Heart left ventricle (tissue), 13 donors: ENCODE measurements around the gene MBP.

Experiments
- CTCF ChIP-seq, 12 donors: fragments of 200-600 bp; sonication (generic) in 4 of 12; IDR thresholded peaks; one replicate each; pipeline versions ENCODE4 v1.5.0 to v1.8.0; 2018 to 2022; ENCODE audit warnings: antibody characterized with exemption in 12 of 12, mild to moderate bottlenecking in 5 of 12
- POLR2A ChIP-seq, 2 donors: fragments of 450-650 bp; IDR thresholded peaks; one replicate each; pipeline ENCODE4 v1.6.1; 2017; ENCODE audit warnings: antibody characterized with exemption in 2 of 2, mild to moderate bottlenecking in 2 of 2, moderate library complexity in 2 of 2
- donor health status: ischemic (EF 13 %, LVEDD 7.1; RV severe dilation, severe dysfunction).
- donor health status: DM: no; HTN: yes; CAD: no.
- donor health status: DM: no; HTN: no; CAD: no.
- donor health status: ischemic (EF 25% LVEDD 6.9; RV normal size, moderate dysfunction).
- donor health status: ischemic (EF 25% LVEDD 5.7; RV mildly dilated, moderate dysfunction).
- donor health status: ischemic (EF 35%, LVEDD 5.7; RV mildly dilated, moderate dysfunction).
- donor health status: nonischemic (EF 11% LVEDD 7.7; RV severe dilation, severe dysfunction).
- donor health status: DM: yes; HTN: yes; CAD: no.
- donor health status: PGD.
- donor health status: ischemic (EF 29% LVEDD 5.4; RV normal size, mild dysfunction).
- donor health status: nonischemic (EF 23%, LVEDD 6.1; RV moderate dilation, normal function).

- TF ChIP-seq CTCF (IDR thresholded peaks at IDR 0.05) (no peak), POLR2A (IDR thresholded peaks at IDR 0.05) (no peak)
Observed at GRCh38 chr18:77016936-77017335, 115.6 kb downstream of the MBP start.
